SU-DHL-6 (cell line): Measurements from ENCODE around the gene ADAM10.

ENCODE experiments used
- H2AFZ ChIP-seq: fragments of 200-600 bp; sonication (generic); 2 replicates; pipeline ENCODE4 v1.6.1; 2014; ENCODE audit warnings: low read depth, mild to moderate bottlenecking, moderate library complexity, mixed read lengths, antibody characterized with exemption, low read length; ENCODE audit not compliant: severe bottlenecking
- H3F3A ChIP-seq: fragments of 200-600 bp; shearing (Covaris generic); 2 replicates; pipeline ENCODE4 v1.6.0; 2016; ENCODE audit warnings: antibody characterized with exemption, mild to moderate bottlenecking; ENCODE audit not compliant: insufficient read depth
- H3K27ac ChIP-seq: fragments of 200-600 bp; sonication (generic); 2 replicates; pipeline ENCODE4 v1.5.1; 2016; ENCODE audit warnings: low read depth, mild to moderate bottlenecking, low read length, moderate library complexity, mixed read lengths
- H3K27me3 ChIP-seq: fragments of 200-600 bp; sonication (generic), shearing (Covaris generic); 2 replicates; pipeline ENCODE4 v1.6.0; 2014; ENCODE audit warnings: mild to moderate bottlenecking, low read length
- H3K36me3 ChIP-seq: fragments of 200-600 bp; sonication (generic); 2 replicates; pipeline ENCODE4 v1.6.1; 2014; ENCODE audit warnings: mild to moderate bottlenecking, low read length, mixed read lengths
- H3K4me2 ChIP-seq: fragments of 300-600, 200-600 bp; shearing (Covaris generic), sonication (generic); 2 replicates; pipeline ENCODE4 v1.6.0; 2014; ENCODE audit warnings: low read length, low read depth, mild to moderate bottlenecking; ENCODE audit not compliant: poor library complexity, severe bottlenecking
- H3K4me3 ChIP-seq: fragments of 200-600 bp; sonication (generic); 2 replicates; pipeline ENCODE4 v1.5.1; 2014; ENCODE audit warnings: antibody characterized with exemption, low read length, mild to moderate bottlenecking, mixed read lengths; ENCODE audit not compliant: insufficient read depth, poor library complexity, severe bottlenecking
- H3K79me2 ChIP-seq: fragments of 200-600 bp; sonication (generic); 2 replicates; pipeline ENCODE4 v1.6.1; 2014; ENCODE audit warnings: mild to moderate bottlenecking, low read length, moderate library complexity; ENCODE audit not compliant: insufficient read depth
- H3K9ac ChIP-seq: fragments of 200-600 bp; sonication (generic); 2 replicates; pipeline ENCODE4 v1.7.0; 2014; ENCODE audit warnings: mild to moderate bottlenecking, low read length
- H3K9me2 ChIP-seq: fragments of 200-600 bp; sonication (generic); replicated peaks from 2 replicates; pipeline ENCODE4 v1.6.1; 2014; ENCODE audit warnings: low read length; ENCODE audit not compliant: insufficient read depth
- H3K9me3 ChIP-seq: fragments of 200-600 bp; sonication (generic); 2 replicates; pipeline ENCODE4 v1.6.1; 2014; ENCODE audit warnings: low read length, mixed read lengths; ENCODE audit not compliant: insufficient read depth
- H4K20me1 ChIP-seq: fragments of 200-600 bp; sonication (generic); 2 replicates; pipeline ENCODE4 v1.6.1; 2014; ENCODE audit warnings: low read depth, mild to moderate bottlenecking, antibody characterized with exemption, low read length, moderate library complexity, mixed read lengths
- EZH2phosphoT487 ChIP-seq: fragments of 200-600 bp; sonication (generic), shearing (Covaris generic); conservative IDR thresholded peaks from 2 replicates; pipeline ENCODE4 v1.6.1; 2018; ENCODE audit warnings: mild to moderate bottlenecking, antibody characterized with exemption, low read length, moderate library complexity, mixed read lengths
- TF ChIP-seq, protein P1 (sequence below): fragments of 200-600 bp; sonication (generic); IDR thresholded peaks from one replicate; pipeline ENCODE4 v1.5.1; 2017; ENCODE audit warnings: antibody characterized with exemption, mild to moderate bottlenecking, low read length, moderate library complexity; ENCODE audit not compliant: insufficient read depth, poor library complexity, severe bottlenecking

The ADAM10 gene

DNA sequence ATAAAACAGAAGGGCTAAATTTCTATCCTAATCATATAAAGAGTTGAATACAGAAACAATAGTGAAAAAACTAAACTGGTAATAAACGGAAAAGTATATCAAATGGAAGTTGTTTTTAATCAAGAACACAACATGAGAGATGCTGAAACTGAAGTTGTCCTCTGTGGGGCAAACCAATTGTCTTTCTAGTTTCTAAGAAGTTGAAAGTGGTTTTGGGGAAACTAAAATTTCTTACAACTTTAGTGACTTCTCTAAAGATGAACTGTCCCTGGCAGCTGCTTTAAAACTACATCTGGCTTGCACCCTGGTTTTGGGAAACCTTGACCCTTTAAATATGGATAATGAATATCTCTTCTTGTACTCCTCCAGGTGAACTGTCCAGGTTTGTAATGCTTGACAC, 155.6 kb downstream of the ADAM10 start:
- Histone ChIP-seq H3K4me2 (no peak overlapping the region), H3K79me2 (no peaks in the 10 kb centered on the region), H3K4me3 (no peak overlapping the region), H3K9ac (no peak overlapping the region), H2AFZ (no peak overlapping the region), H3K36me3 (no peaks in the 10 kb centered on the region), H3F3A (no peaks in the 10 kb centered on the region), H3K27me3 (no peaks in the 10 kb centered on the region), H3K9me3 (no peaks in the 10 kb centered on the region), H4K20me1 (no peaks in the 10 kb centered on the region), H3K9me2 (no peaks in the 10 kb centered on the region), H3K27ac (no peak overlapping the region)
- TF ChIP-seq, protein P1, sequence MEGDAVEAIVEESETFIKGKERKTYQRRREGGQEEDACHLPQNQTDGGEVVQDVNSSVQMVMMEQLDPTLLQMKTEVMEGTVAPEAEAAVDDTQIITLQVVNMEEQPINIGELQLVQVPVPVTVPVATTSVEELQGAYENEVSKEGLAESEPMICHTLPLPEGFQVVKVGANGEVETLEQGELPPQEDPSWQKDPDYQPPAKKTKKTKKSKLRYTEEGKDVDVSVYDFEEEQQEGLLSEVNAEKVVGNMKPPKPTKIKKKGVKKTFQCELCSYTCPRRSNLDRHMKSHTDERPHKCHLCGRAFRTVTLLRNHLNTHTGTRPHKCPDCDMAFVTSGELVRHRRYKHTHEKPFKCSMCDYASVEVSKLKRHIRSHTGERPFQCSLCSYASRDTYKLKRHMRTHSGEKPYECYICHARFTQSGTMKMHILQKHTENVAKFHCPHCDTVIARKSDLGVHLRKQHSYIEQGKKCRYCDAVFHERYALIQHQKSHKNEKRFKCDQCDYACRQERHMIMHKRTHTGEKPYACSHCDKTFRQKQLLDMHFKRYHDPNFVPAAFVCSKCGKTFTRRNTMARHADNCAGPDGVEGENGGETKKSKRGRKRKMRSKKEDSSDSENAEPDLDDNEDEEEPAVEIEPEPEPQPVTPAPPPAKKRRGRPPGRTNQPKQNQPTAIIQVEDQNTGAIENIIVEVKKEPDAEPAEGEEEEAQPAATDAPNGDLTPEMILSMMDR, result no peak
- TF ChIP-seq EZH2phosphoT487, result no peak

GRCh38 chr15:58590926-58591325, 158.6 kb downstream of the ADAM10 start:
- no peaks in the 10 kb centered on the region for H3K9me3 ChIP-seq

DNA sequence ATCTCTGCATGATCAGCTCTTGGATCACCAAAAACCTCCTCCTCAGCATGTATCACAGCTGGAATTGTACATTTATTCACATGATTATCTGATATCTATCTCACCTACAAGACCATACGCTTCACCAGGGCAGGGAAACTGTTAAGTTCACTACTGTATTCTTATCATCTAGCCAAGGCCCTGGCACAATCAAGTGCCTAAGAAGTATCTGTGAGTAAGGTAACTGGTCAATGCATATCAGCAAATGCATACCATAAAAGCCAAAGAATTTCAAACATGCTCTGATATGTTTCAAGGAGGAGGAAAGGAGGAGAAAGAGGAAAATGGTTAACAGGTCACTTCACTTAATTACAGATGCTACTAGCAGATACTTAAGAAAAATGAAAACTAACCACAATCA, 159.3 kb downstream of the ADAM10 start:
- Histone ChIP-seq H3K4me2 (no peak overlapping the region), H2AFZ (no peak overlapping the region), H3K9me2 (no peaks in the 10 kb centered on the region)

More at GRCh38 chr15:58590926-58591325, 158.6 kb downstream of the ADAM10 start:
- Histone ChIP-seq H3F3A (no peaks in the 10 kb centered on the region), H2AFZ (no peak overlapping the region), H3K79me2 (no peaks in the 10 kb centered on the region), H3K9ac (no peak overlapping the region), H3K36me3 (no peaks in the 10 kb centered on the region), H4K20me1 (no peaks in the 10 kb centered on the region), H3K4me3 (no peak overlapping the region), H3K9me2 (no peaks in the 10 kb centered on the region), H3K27me3 (no peaks in the 10 kb centered on the region), H3K4me2 (no peak overlapping the region), H3K27ac (no peak overlapping the region)
- TF ChIP-seq, protein P1, result no peak
- TF ChIP-seq EZH2phosphoT487, result no peak

More for the DNA sequence above, 159.3 kb downstream of the ADAM10 start:
- Histone ChIP-seq H3K36me3 (no peaks in the 10 kb centered on the region), H3K9ac (no peak overlapping the region), H4K20me1 (no peaks in the 10 kb centered on the region), H3K9me3 (no peaks in the 10 kb centered on the region), H3K79me2 (no peaks in the 10 kb centered on the region), H3K27me3 (no peaks in the 10 kb centered on the region), H3F3A (no peaks in the 10 kb centered on the region), H3K4me3 (no peak overlapping the region), H3K27ac (no peak overlapping the region)
- TF ChIP-seq, protein P1, result no peak
- no peak for TF ChIP-seq EZH2phosphoT487
